GM12878 (cell line): Measurements from ENCODE around the gene CASK. TPM values are rescaled to one million over a fixed set of nuclear protein-coding genes. Genes with fewer than 3 reads are reported as not detected.

ENCODE experiments used
- ATAC-seq: fragments of 200-7000 bp; cut with Tn5 transposase; 3 replicates; pipeline ENCODE4 v1.9.1; 2020; ENCODE audit warnings: mild to moderate bottlenecking, moderate library complexity
- BruUV-seq: library from RNA; stranded (reverse); fragments of 400-500 nt; replicated peaks from 2 replicates; lab custom pipeline; 2021; lab: Mats Ljungman, UMichigan
- CTCF ChIA-PET: fragments of 300-600 bp; sonication (Branson Sonifier 250); formaldehyde crosslinking; extraction: SDS; loops from one replicate; lab custom pipeline; 2021; ENCODE audit warnings: inconsistent platforms; lab: Yijun Ruan, JAX
- POLR2A ChIA-PET: fragments of 350-600 bp; formaldehyde crosslinking; extraction: SDS; loops from one replicate; lab custom pipeline; 2021; ENCODE audit warnings: inconsistent platforms; lab: Charles Lee
- RAD21 ChIA-PET: fragments of 300-600 bp; sonication (Branson Sonifier 250); formaldehyde crosslinking; loops from one replicate; lab custom pipeline; 2023; ENCODE audit warnings: antibody characterized with exemption; ENCODE audit not compliant: unreplicated experiment; lab: Charles Lee
- SMC1A ChIA-PET: fragments of 300-600 bp; sonication (Branson Sonifier 250); formaldehyde crosslinking; loops from one replicate; lab custom pipeline; 2023; ENCODE audit not compliant: unreplicated experiment, uncharacterized antibody; lab: Charles Lee
- DNase-seq: peaks from one replicate; pipeline ENCODE4 v3.0.0-alpha.2; 2011; ENCODE audit warnings: low read depth, low spot score
- FAIRE-seq: peaks from 3 replicates; lab custom pipeline; 2011; peaks lifted over from hg19 to GRCh38; lab: Jason Lieb, UNC
- H2AFZ ChIP-seq: 2 replicates; pipeline ENCODE4 v1.6.0; 2011; ENCODE audit warnings: low read depth, low read length, control low read depth; ENCODE audit not compliant: control insufficient read depth
- H3K27ac ChIP-seq: 2 replicates; pipeline ENCODE4 v1.5.1; 2011; ENCODE audit warnings: control low read depth; ENCODE audit not compliant: control insufficient read depth, insufficient read depth
- H3K27me3 ChIP-seq, 2 experiments: replicated peaks in 1 of 2; 2 replicates each; pipeline versions ENCODE4 v1.6.0 to v1.6.1; 2011; ENCODE audit warnings: low read length in 1 of 2; ENCODE audit not compliant: control insufficient read depth in 2 of 2, insufficient read depth in 2 of 2
- H3K36me3 ChIP-seq, 2 experiments: 2 replicates each; pipeline ENCODE4 v1.5.1; 2011; ENCODE audit warnings: low read length in 1 of 2; ENCODE audit not compliant: control insufficient read depth in 2 of 2, insufficient read depth in 2 of 2
- H3K4me1 ChIP-seq: 2 replicates; pipeline ENCODE4 v1.6.1; 2011; ENCODE audit warnings: mild to moderate bottlenecking, low read length, moderate library complexity, mixed read lengths; ENCODE audit not compliant: control insufficient read depth, insufficient read depth
- H3K4me2 ChIP-seq: 2 replicates; pipeline ENCODE4 v1.6.0; 2011; ENCODE audit warnings: control low read depth; ENCODE audit not compliant: control insufficient read depth, insufficient read depth
- H3K4me3 ChIP-seq: fragments of 200-600 bp; sonication (generic); 2 replicates; pipeline ENCODE4 v1.5.1; 2016
- H3K79me2 ChIP-seq: 2 replicates; pipeline ENCODE4 v1.6.0; 2011; ENCODE audit warnings: low read length; ENCODE audit not compliant: control insufficient read depth, insufficient read depth
- H3K9ac ChIP-seq: 2 replicates; pipeline ENCODE4 v1.8.0; 2011; ENCODE audit warnings: low read length, control low read depth, mixed read lengths; ENCODE audit not compliant: control insufficient read depth, insufficient read depth
- H3K9me3 ChIP-seq: replicated peaks from 3 replicates; pipeline ENCODE4 v1.5.1; 2011; ENCODE audit warnings: mild to moderate bottlenecking, low read length; ENCODE audit not compliant: control insufficient read depth, insufficient read depth
- H4K20me1 ChIP-seq: 2 replicates; pipeline ENCODE4 v1.6.0; 2011; ENCODE audit not compliant: control insufficient read depth, insufficient read depth
- ATF7 ChIP-seq: fragments of 450-650 bp; IDR thresholded peaks from 2 replicates; pipeline ENCODE4 v1.6.1; 2016; ENCODE audit warnings: low read depth, mild to moderate bottlenecking
- BMI1 ChIP-seq: fragments of 450-650 bp; IDR thresholded peaks from 2 replicates; pipeline ENCODE4 v1.6.1; 2016; ENCODE audit warnings: mild to moderate bottlenecking, moderate library complexity, borderline replicate concordance
- CREM ChIP-seq: IDR thresholded peaks from 2 replicates; pipeline ENCODE4 v1.6.1; 2014; ENCODE audit warnings: antibody characterized with exemption, low read depth
- KLF5 ChIP-seq: fragments of 450-650 bp; IDR thresholded peaks from 2 replicates; pipeline ENCODE4 v1.6.1; 2014; ENCODE audit warnings: mild to moderate bottlenecking; ENCODE audit not compliant: partially characterized antibody
- PAX5 ChIP-seq: IDR thresholded peaks from 2 replicates; pipeline ENCODE4 v1.6.1; 2011; ENCODE audit warnings: low read depth, low read length, borderline replicate concordance
- RFX5 ChIP-seq: IDR thresholded peaks from 2 replicates; pipeline ENCODE4 v1.6.1; 2011; ENCODE audit warnings: low read depth, low read length, improper control_type of control experiment
- SIN3A ChIP-seq: IDR thresholded peaks from 2 replicates; pipeline ENCODE4 v1.6.1; 2012; ENCODE audit warnings: low read depth, low read length, improper control_type of control experiment
- SKIL ChIP-seq: fragments of 450-650 bp; IDR thresholded peaks from 2 replicates; pipeline ENCODE4 v1.6.1; 2017; ENCODE audit warnings: mild to moderate bottlenecking, low read depth, inconsistent platforms; ENCODE audit not compliant: poor library complexity, severe bottlenecking
- SMAD1 ChIP-seq: fragments of 450-650 bp; IDR thresholded peaks from 2 replicates; pipeline ENCODE4 v1.6.1; 2018; ENCODE audit warnings: mild to moderate bottlenecking, low read depth; ENCODE audit not compliant: partially characterized antibody
- SMARCA5 ChIP-seq: fragments of 450-650 bp; IDR thresholded peaks from 2 replicates; pipeline ENCODE4 v1.6.1; 2017; ENCODE audit warnings: mild to moderate bottlenecking
- STAT1 ChIP-seq: fragments of 450-650 bp; conservative IDR thresholded peaks from 2 replicates; pipeline ENCODE4 v1.6.1; 2014; ENCODE audit warnings: antibody characterized with exemption, mild to moderate bottlenecking
- STAT3 ChIP-seq: IDR thresholded peaks from 2 replicates; pipeline ENCODE4 v1.6.1; 2011; ENCODE audit warnings: low read depth, low read length, improper control_type of control experiment
- WGBS: methylation state at CpG from one replicate; pipeline ENCODE4 v1.1.6; 2016; ENCODE audit warnings: low lambda C conversion rate; ENCODE audit not compliant: insufficient replicate concordance, insufficient coverage; ENCODE audit errors: missing lambda C conversion rate; 5-methylcytosine and 5-hydroxymethylcytosine counted together
- in situ Hi-C: fragments of 300-500 bp; cut with MboI; formaldehyde crosslinking; loops from 9 replicates; pipeline ENCODE4 v1.14.3; 2018; ENCODE audit warnings: mixed read lengths
- intact Hi-C: fragments of 100-400 bp; cut with micrococcal nuclease; formaldehyde crosslinking; loops from one replicate; pipeline ENCODE4 v1.14.2; 2022; ENCODE audit not compliant: unreplicated experiment
- polyA plus RNA-seq, 11 experiments: library from polyadenylated mRNA; depleted of rRNA in 4 of 11; unstranded in 6 of 11; stranded (reverse) in 5 of 11; fragments of >200 nt; fragmentation: Nextera tagmentation in 4 of 11; fragmentation: Illumina TruSeq in 1 of 11; extraction: Ambion mirVana in 4 of 11; extraction: Trizol in 1 of 11; gene quantifications; 1 replicate in 1 of 11; 2 replicates in 10 of 11; pipeline versions ENCODE4 v1.2.1 to v1.2.3, GENCODE V29; 2011 to 2016; ENCODE audit warnings: inconsistent platforms in 2 of 11, missing spikeins in 2 of 11, low read depth in 1 of 11
- total RNA-seq, 4 experiments: library from RNA; depleted of rRNA in 3 of 4; stranded (reverse); fragments of >200 nt in 3 of 4; fragmentation: Illumina TruSeq in 1 of 4; extraction: Trizol in 1 of 4; gene quantifications; 2 replicates each; pipeline versions ENCODE4 v1.2.1 to v1.2.3, GENCODE V29; 2013 to 2021
- TF ChIP-seq, protein P1 (sequence below): fragments of 450-650 bp; conservative IDR thresholded peaks from 2 replicates; pipeline ENCODE4 v1.6.1; 2017; ENCODE audit warnings: mild to moderate bottlenecking, moderate library complexity

The CASK gene
- total and polyA plus RNA-seq, 10 of the 15 experiments (the other 5 are each of a cell fraction or from before 2014, with no cell fraction given) = 0.60 to 45.9 (median 4.8) TPM

DNA sequence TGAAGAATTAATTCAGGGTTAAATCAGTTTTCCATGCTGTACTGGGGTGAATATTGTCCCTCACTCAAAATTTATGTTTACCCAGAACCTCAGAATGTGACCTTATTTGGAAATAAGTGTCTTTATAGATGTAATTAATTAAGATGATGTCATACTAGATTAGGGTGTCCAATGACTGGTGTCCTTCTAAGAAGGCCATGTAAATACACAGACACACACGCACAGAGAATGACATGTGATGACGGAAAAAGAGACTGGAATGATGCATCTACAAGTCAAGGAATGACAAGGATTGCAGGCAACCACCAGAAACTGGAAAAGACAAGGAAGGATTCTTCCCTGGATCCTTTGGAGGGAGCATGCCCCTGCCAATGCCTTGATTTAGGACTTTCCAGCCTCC lies 319.2 kb downstream of the CASK start:
- TF ChIP-seq CREM (no peak), ATF7 (0 out of 2 replicates have a peak, but pooled peaks have one; percentile 19)
- TF ChIP-seq, protein P1, sequence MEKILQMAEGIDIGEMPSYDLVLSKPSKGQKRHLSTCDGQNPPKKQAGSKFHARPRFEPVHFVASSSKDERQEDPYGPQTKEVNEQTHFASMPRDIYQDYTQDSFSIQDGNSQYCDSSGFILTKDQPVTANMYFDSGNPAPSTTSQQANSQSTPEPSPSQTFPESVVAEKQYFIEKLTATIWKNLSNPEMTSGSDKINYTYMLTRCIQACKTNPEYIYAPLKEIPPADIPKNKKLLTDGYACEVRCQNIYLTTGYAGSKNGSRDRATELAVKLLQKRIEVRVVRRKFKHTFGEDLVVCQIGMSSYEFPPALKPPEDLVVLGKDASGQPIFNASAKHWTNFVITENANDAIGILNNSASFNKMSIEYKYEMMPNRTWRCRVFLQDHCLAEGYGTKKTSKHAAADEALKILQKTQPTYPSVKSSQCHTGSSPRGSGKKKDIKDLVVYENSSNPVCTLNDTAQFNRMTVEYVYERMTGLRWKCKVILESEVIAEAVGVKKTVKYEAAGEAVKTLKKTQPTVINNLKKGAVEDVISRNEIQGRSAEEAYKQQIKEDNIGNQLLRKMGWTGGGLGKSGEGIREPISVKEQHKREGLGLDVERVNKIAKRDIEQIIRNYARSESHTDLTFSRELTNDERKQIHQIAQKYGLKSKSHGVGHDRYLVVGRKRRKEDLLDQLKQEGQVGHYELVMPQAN = no peak
- no peaks in the 10 kb centered on the region for H3K9me3 ChIP-seq
- H3K4me3 ChIP-seq = no peak overlapping the region
- no peaks in the 10 kb centered on the region for H3K79me2 ChIP-seq
- no peaks in the 10 kb centered on the region for H3K27me3 ChIP-seq
- intact Hi-C loops = no loop called here
- no TSS peak for BruUV-seq
- RAD21 ChIA-PET = no interaction called here
- no peak overlapping the region for H3K27ac ChIP-seq
- FAIRE-seq = no peak
- 72% methylated on average over 2 of the region's 2 CpGs for WGBS
- H3K4me2 ChIP-seq = no peak overlapping the region
- CTCF ChIA-PET = no interaction called here
- POLR2A ChIA-PET = no interaction called here
- in situ Hi-C loops = no loop called here
- H4K20me1 ChIP-seq = no peaks in the 10 kb centered on the region
- no peak overlapping the region for H2AFZ ChIP-seq
- no peaks in the 10 kb centered on the region for H3K36me3 ChIP-seq
- SMC1A ChIA-PET = interaction anchor here (1.1 kb wide), 1 partner anchor 38 kb away, joined by 4 read pairs; no protein-coding TSS in a partner anchor
- no peak overlapping the region for H3K9ac ChIP-seq
- ATAC-seq = no peak
- DNase-seq = no peak
- H3K4me1 ChIP-seq = no peaks in the 10 kb centered on the region

DNA sequence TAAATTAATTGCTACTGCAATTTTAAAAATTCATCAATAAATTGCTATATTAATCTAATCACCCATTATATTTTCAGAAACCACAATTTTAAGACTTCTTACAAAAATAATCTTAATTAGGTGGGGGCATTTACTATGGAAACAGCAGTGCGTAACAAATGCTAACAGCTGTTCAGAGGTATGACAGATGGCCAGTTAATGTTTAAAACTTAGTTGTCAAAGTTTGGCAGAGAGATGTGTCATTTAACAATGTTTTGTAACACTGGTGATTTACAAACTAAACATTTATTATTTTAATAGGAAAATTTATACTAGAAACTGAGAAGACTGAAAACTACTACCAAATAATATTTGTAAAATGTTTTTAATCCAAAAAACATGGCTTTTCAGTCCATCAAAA lies 319.8 kb downstream of the CASK start:
- 100% methylated on average over 1 of the region's 1 CpG for WGBS
- Histone ChIP-seq H3K27ac (no peak overlapping the region), H3K79me2 (no peaks in the 10 kb centered on the region), H3K4me1 (no peaks in the 10 kb centered on the region), H3K9ac (no peak overlapping the region), H3K4me2 (no peak overlapping the region), H3K36me3 (no peaks in the 10 kb centered on the region), H3K27me3 (0 out of 4 replicates have a peak, but pooled peaks cover 0 to 2% of the 10 kb centered on the region in 2 experiments), H2AFZ (no peak overlapping the region), H3K9me3 (no peaks in the 10 kb centered on the region), H3K4me3 (no peak overlapping the region), H4K20me1 (no peaks in the 10 kb centered on the region)
- FAIRE-seq (no peak), ATAC-seq (no peak), DNase-seq (no peak)
- in situ Hi-C loops (no loop called here), intact Hi-C loops (no loop called here)
- BruUV-seq = no TSS peak
- ChIA-PET RAD21 (no interaction called here), CTCF (no interaction called here), POLR2A (no interaction called here), SMC1A (no interaction called here)
- no peak for TF ChIP-seq STAT1
- TF ChIP-seq SKIL = no peak
- no peak for TF ChIP-seq RFX5
- TF ChIP-seq SMAD1 = no peak
- TF ChIP-seq SMARCA5 = no peak
- no peak for TF ChIP-seq KLF5
- no peak for TF ChIP-seq SIN3A
- no peak for TF ChIP-seq STAT3
- TF ChIP-seq, protein P1 = no peak
- no peak for TF ChIP-seq BMI1
- TF ChIP-seq PAX5 = no peak
